ENCODE data around the gene TSPAN14. TPM values are rescaled to one million over a fixed set of nuclear protein-coding genes. Genes with fewer than 3 reads are reported as not detected.

The TSPAN14 gene
- total RNA-seq, 2 donors from 2014 or later, result 121 to 123 TPM

DNA sequence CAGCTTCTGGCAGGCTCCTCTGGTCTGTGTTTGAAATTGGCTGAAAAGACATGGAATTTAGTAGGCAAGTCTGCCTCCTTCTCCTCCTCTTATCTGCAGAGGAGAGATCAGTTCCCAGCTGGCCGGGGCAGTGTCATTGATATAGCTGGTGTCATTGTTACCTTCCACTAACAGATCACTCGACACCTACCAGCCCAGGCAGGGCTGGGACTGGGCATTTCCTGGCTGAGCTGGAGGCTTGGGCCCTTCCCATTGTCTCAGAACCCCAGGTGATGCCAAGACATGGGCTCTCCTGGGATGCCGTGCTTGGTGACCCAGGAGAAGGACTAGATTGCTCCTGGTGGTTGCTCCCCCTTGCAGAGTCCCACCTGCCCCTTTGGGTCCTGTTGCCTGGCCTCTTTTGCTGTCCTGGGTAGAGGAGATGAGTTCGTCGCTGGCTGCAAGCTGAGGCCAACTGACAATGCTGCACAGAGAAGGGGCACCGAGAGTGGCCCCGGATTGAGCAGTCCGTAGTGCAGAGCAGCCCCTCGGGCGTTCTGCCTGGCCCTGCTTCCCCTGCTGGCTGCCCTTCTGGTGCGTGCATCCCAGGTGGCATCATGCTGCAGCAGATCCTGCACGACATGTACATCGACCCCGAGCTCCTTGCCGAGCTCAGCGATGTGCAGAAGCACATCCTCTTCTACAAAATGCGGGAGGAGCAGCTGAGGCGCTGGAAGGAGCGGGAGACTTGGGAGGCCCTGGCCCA lies 83.8 kb downstream of the TSPAN14 start, which contains the start of gene SH2D4B:
SH2D4B (plus strand) TSS at position 167 of the 745 bp plus-strand sequence; CDS start at position 597, 430 bp downstream.
- peak within 1 kb of the TSS; percentile 19 for H3K4me3 ChIP-seq (ENCODE audit: low read length)
- peaks cover 14% of the 10 kb centered on the region for H3K4me1 ChIP-seq (ENCODE audit: control insufficient read depth, insufficient read depth, low read length)
- TF ChIP-seq, protein P1, sequence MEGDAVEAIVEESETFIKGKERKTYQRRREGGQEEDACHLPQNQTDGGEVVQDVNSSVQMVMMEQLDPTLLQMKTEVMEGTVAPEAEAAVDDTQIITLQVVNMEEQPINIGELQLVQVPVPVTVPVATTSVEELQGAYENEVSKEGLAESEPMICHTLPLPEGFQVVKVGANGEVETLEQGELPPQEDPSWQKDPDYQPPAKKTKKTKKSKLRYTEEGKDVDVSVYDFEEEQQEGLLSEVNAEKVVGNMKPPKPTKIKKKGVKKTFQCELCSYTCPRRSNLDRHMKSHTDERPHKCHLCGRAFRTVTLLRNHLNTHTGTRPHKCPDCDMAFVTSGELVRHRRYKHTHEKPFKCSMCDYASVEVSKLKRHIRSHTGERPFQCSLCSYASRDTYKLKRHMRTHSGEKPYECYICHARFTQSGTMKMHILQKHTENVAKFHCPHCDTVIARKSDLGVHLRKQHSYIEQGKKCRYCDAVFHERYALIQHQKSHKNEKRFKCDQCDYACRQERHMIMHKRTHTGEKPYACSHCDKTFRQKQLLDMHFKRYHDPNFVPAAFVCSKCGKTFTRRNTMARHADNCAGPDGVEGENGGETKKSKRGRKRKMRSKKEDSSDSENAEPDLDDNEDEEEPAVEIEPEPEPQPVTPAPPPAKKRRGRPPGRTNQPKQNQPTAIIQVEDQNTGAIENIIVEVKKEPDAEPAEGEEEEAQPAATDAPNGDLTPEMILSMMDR (conservative IDR thresholded peaks at IDR 0.05), result no peak
- 85 to 97% methylated on average over 14 to 19 of the region's 19 CpGs for WGBS, 2 experiments (ENCODE audit: insufficient coverage in 1 of 2, insufficient read length in 1 of 2)
- H3K27ac ChIP-seq (ENCODE audit: low read depth, low read length), result no peak within 1 kb of the TSS
- Mint-ChIP-seq H3K4me3 (peak within 1 kb of the TSS; percentile 66), H3K27me3 (ENCODE audit: insufficient read depth) (peaks cover 8% of the 10 kb centered on the region), H3K4me1 (peaks cover 19% of the 10 kb centered on the region), H3K27ac (peak within 1 kb of the TSS; percentile 44), H3K36me3 (ENCODE audit: low read depth) (peaks cover 3% of the 10 kb centered on the region), H3K9me3 (peaks cover 9% of the 10 kb centered on the region)
- H3K36me3 ChIP-seq (ENCODE audit: control insufficient read depth, insufficient read depth, low read length), result no peaks in the 10 kb centered on the region
- H3K9me3 ChIP-seq (ENCODE audit: control insufficient read depth, low read length), result no peaks in the 10 kb centered on the region
- DNase-seq, result peak; percentile 81
- no peaks in the 10 kb centered on the region for H3K27me3 ChIP-seq (ENCODE audit: control insufficient read depth, insufficient read depth, low read length, poor library complexity, severe bottlenecking)
- peak within 1 kb of the TSS; percentile 23 for H3K9ac ChIP-seq (ENCODE audit: extremely low read depth, low read length, poor library complexity, severe bottlenecking)

DNA sequence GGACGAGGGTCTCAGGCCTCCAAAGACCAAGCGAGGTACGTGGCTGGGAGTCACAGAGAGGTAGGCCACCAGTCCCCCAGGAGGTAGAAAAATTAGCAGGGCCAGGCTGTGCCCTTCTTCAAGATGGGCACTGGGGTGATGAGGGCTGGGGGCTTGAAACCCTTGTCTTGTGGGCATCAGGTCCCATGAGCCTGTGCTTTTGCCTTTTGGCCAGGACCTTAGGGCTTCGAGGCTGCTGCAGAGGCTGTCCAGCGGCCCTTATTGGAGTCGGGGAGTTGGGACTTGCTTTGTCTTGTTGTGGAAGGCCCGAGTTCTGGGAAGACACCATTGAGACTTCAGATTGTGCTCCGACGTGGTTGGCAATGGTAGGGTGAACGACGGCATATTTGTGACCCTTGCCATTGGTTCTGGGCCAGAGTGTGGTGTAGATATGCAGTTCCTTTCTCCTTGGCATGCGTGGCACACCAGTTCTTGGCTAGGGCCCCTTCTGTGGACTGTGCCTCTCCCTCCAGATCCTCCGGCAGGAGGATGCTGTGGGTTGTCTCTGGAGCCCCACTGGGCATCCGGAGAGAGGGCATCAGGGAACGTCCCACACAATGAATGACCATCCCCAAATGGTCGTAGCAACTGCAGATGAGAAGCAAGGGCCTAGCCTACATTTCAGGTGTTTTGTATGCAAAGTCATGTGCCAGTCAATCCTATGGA lies 84.5 kb downstream of the TSPAN14 start:
- Histone ChIP-seq H3K4me3 (ENCODE audit: low read length) (no peak overlapping the region), H3K9me3 (ENCODE audit: control insufficient read depth, low read length) (no peaks in the 10 kb centered on the region), H3K4me1 (ENCODE audit: control insufficient read depth, insufficient read depth, low read length) (peaks cover 14% of the 10 kb centered on the region), H3K27ac (ENCODE audit: low read depth, low read length) (no peak overlapping the region), H3K36me3 (ENCODE audit: control insufficient read depth, insufficient read depth, low read length) (no peaks in the 10 kb centered on the region), H3K27me3 (ENCODE audit: control insufficient read depth, insufficient read depth, low read length, poor library complexity, severe bottlenecking) (no peaks in the 10 kb centered on the region), H3K9ac (ENCODE audit: extremely low read depth, low read length, poor library complexity, severe bottlenecking) (no peak overlapping the region)
- Mint-ChIP-seq H3K4me1 (peaks cover 19% of the 10 kb centered on the region), H3K36me3 (ENCODE audit: low read depth) (peaks cover 3% of the 10 kb centered on the region), H3K27ac (no peak overlapping the region), H3K9me3 (peaks cover 9% of the 10 kb centered on the region), H3K4me3 (no peak overlapping the region), H3K27me3 (ENCODE audit: insufficient read depth) (peaks cover 9% of the 10 kb centered on the region)
- 93 to 94% methylated on average over 13 to 16 of the region's 16 CpGs for WGBS, 2 experiments (ENCODE audit: insufficient coverage in 1 of 2, insufficient read length in 1 of 2)
- DNase-seq, result no peak
- TF ChIP-seq, protein P1 (conservative IDR thresholded peaks at IDR 0.05), result no peak

DNA sequence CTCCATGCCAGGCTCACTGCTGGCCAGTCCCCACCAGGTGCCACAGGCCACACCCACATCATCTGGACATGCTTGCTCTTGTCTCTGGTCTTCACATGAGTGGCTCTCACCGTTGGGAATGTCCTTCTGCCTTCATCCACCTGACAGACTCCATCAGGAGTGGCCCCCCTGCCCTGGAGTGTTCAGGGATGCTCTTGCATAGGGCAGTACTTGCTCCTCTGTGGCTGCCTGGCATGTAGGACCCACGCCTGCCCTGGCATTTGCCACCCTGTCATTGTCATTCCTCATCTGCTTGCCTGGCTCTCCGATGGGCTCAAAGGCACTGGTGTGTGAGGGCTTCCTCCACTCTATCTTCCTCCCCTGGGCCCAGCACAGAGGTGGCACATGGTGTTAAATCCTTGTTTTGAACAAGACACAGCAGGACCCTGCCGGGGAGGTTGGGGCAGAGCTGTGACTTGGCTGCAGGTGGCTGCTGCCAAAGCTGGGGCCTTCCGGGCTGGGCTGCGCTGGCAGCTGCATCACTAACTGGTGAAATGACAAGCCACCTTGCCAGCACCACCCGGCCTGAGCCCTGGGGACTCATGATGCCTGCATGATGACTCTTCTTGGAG lies 85.4 kb downstream of the TSPAN14 start:
- Mint-ChIP-seq H3K9me3 (peaks cover 13% of the 10 kb centered on the region), H3K4me3 (no peak overlapping the region), H3K27me3 (ENCODE audit: insufficient read depth) (peaks cover 12% of the 10 kb centered on the region), H3K36me3 (ENCODE audit: low read depth) (peaks cover 3% of the 10 kb centered on the region), H3K27ac (no peak overlapping the region), H3K4me1 (peaks cover 19% of the 10 kb centered on the region)
- peak; percentile 27 for DNase-seq
- Histone ChIP-seq H3K27ac (ENCODE audit: low read depth, low read length) (no peak overlapping the region), H3K4me3 (ENCODE audit: low read length) (no peak overlapping the region), H3K4me1 (ENCODE audit: control insufficient read depth, insufficient read depth, low read length) (peaks cover 14% of the 10 kb centered on the region), H3K27me3 (ENCODE audit: control insufficient read depth, insufficient read depth, low read length, poor library complexity, severe bottlenecking) (no peaks in the 10 kb centered on the region), H3K9ac (ENCODE audit: extremely low read depth, low read length, poor library complexity, severe bottlenecking) (no peak overlapping the region), H3K36me3 (ENCODE audit: control insufficient read depth, insufficient read depth, low read length) (no peaks in the 10 kb centered on the region), H3K9me3 (ENCODE audit: control insufficient read depth, low read length) (no peaks in the 10 kb centered on the region)
- WGBS, 2 experiments (ENCODE audit: insufficient coverage in 1 of 2, insufficient read length in 1 of 2), result 89% methylated on average over 3 to 7 of the region's 7 CpGs
- TF ChIP-seq, protein P1 (conservative IDR thresholded peaks at IDR 0.05), result no peak
